HepG2 (cell line): ENCODE data around the gene ZNF584. TPM values are rescaled to one million over a fixed set of nuclear protein-coding genes. Genes with fewer than 3 reads are reported as not detected.

Experiments used
- AGO2 ChIP-seq: fragments of 200-400 bp; formaldehyde crosslinking; optimal IDR thresholded peaks from 2 replicates; pipeline ENCODE3; 2017; ENCODE audit warnings: mild to moderate bottlenecking, low read depth, low read length, moderate library complexity
- ATF2 ChIP-seq: sonication (generic); formaldehyde crosslinking; IDR thresholded peaks from 2 replicates; pipeline ENCODE4 v1.4.0; 2020; ENCODE audit warnings: missing genetic modification reagents
- CHD4 ChIP-seq: fragments of 200-600 bp; sonication (generic); IDR thresholded peaks from 2 replicates; pipeline ENCODE4 v1.7.0; 2017; ENCODE audit warnings: mild to moderate bottlenecking, low read length, borderline replicate concordance
- NFKBIZ ChIP-seq: IDR thresholded peaks from 2 replicates; pipeline ENCODE4 v1.6.1; 2018; ENCODE audit warnings: missing genetic modification reagents, missing compliant biosample characterization
- NR2F1 ChIP-seq, 2 experiments: fragments of 450-650 bp in 1 of 2; formaldehyde crosslinking in 1 of 2; IDR thresholded peaks; 2 replicates each; pipeline versions ENCODE4 v1.5.0 to v1.6.1; 2016 to 2020; ENCODE audit warnings: mild to moderate bottlenecking in 1 of 2, missing compliant biosample characterization in 1 of 2, missing genetic modification reagents in 1 of 2, moderate library complexity in 1 of 2
- RORA ChIP-seq: sonication (generic); formaldehyde crosslinking; IDR thresholded peaks from 2 replicates; pipeline ENCODE4 v1.5.0; 2020; ENCODE audit warnings: mild to moderate bottlenecking, missing genetic modification reagents, moderate library complexity
- SALL2 ChIP-seq: sonication (generic); formaldehyde crosslinking; IDR thresholded peaks from 2 replicates; pipeline ENCODE4 v1.8.1; 2023; ENCODE audit warnings: mild to moderate bottlenecking, missing genetic modification reagents, inconsistent platforms
- SAP130 ChIP-seq: IDR thresholded peaks from 2 replicates; pipeline ENCODE4 v1.6.1; 2016; ENCODE audit warnings: low read depth
- ZNF121 ChIP-seq: sonication (generic); formaldehyde crosslinking; IDR thresholded peaks from 2 replicates; pipeline ENCODE4 v1.5.0; 2020; ENCODE audit warnings: mild to moderate bottlenecking, missing genetic modification reagents
- ZNF160 ChIP-seq: sonication (generic); formaldehyde crosslinking; IDR thresholded peaks from 2 replicates; pipeline ENCODE4 v1.8.0; 2022; ENCODE audit warnings: mild to moderate bottlenecking, inconsistent platforms, missing genetic modification reagents
- ZNF674 ChIP-seq: sonication (generic); formaldehyde crosslinking; IDR thresholded peaks from 2 replicates; pipeline ENCODE4 v1.5.0; 2020; ENCODE audit warnings: low read depth, mild to moderate bottlenecking, missing genetic modification reagents
- ZNF740 ChIP-seq: sonication (generic); formaldehyde crosslinking; IDR thresholded peaks from 2 replicates; pipeline ENCODE4 v1.4.0; 2020; ENCODE audit warnings: missing genetic modification reagents
- ZSCAN29 ChIP-seq: sonication (generic); formaldehyde crosslinking; conservative IDR thresholded peaks from 2 replicates; pipeline ENCODE4 v1.4.0; 2020; ENCODE audit warnings: mild to moderate bottlenecking, missing genetic modification reagents
- ZSCAN30 ChIP-seq: sonication (generic); formaldehyde crosslinking; IDR thresholded peaks from 2 replicates; pipeline ENCODE4 v1.5.0; 2020; ENCODE audit warnings: mild to moderate bottlenecking, missing genetic modification reagents
- polyA plus RNA-seq, 8 experiments: library from polyadenylated mRNA; depleted of rRNA in 3 of 8; stranded (reverse) in 7 of 8; unstranded in 1 of 8; fragments of >200 nt; fragmentation: Illumina TruSeq in 4 of 8; extraction: Trizol in 4 of 8; gene quantifications; 2 replicates each; pipeline versions ENCODE4 v1.2.1 to v1.2.3, GENCODE V29; 2011 to 2016; ENCODE audit warnings: low read depth in 4 of 8, missing spikeins in 1 of 8, mixed read lengths in 1 of 8; ENCODE audit not compliant: insufficient read depth in 1 of 8
- total RNA-seq, 5 experiments: library from RNA; depleted of rRNA; stranded (reverse); fragments of >200 nt; fragmentation: Illumina TruSeq; extraction: Trizol; gene quantifications; 2 replicates each; pipeline ENCODE4 v1.2.3, GENCODE V29; 2016; ENCODE audit warnings: low read depth in 1 of 5
- TF ChIP-seq, protein P1 (sequence below): sonication (generic); formaldehyde crosslinking; IDR thresholded peaks from 2 replicates; pipeline ENCODE4 v1.4.0; 2020; ENCODE audit warnings: mild to moderate bottlenecking, missing genetic modification reagents
- TF ChIP-seq, protein P2 (sequence below): sonication (generic); formaldehyde crosslinking; IDR thresholded peaks from 2 replicates; pipeline ENCODE4 v1.5.0; 2020; ENCODE audit warnings: mild to moderate bottlenecking, missing genetic modification reagents, borderline replicate concordance

Gene ZNF584
- total and polyA plus RNA-seq, 2 of the 13 experiments (the other 11 are each of a cell fraction or from before 2014, with no cell fraction given): 2.4 to 7.0 TPM

GRCh38 chr19:58400916-58401839 is 7.3 kb upstream of the ZNF584 start (continued):
- TF ChIP-seq ZNF740 (no peak), NR2F1 (CRISPR knock-in tag; IDR thresholded peaks at IDR 0.05) (no peak), SALL2 (CRISPR knock-in tag) (peak; percentile 17; the same call in 1 of the 2 replicates), CHD4 (no peak), AGO2 (peak; percentile 41), ZNF121 (CRISPR knock-in tag) (no peak), ATF2 (peak; percentile 41; the same call in 1 of the 2 replicates), ZSCAN30 (CRISPR knock-in tag) (no peak), NFKBIZ (CRISPR knock-in tag) (no peak), ZNF160 (no peak), ZSCAN29 (CRISPR knock-in tag) (0 out of 2 replicates have a peak, but pooled peaks have one; percentile 46), SAP130 (CRISPR knock-in tag) (peak; percentile 90), ZNF674 (CRISPR knock-in tag) (no peak), RORA (CRISPR knock-in tag) (no peak)
- TF ChIP-seq, protein P1, sequence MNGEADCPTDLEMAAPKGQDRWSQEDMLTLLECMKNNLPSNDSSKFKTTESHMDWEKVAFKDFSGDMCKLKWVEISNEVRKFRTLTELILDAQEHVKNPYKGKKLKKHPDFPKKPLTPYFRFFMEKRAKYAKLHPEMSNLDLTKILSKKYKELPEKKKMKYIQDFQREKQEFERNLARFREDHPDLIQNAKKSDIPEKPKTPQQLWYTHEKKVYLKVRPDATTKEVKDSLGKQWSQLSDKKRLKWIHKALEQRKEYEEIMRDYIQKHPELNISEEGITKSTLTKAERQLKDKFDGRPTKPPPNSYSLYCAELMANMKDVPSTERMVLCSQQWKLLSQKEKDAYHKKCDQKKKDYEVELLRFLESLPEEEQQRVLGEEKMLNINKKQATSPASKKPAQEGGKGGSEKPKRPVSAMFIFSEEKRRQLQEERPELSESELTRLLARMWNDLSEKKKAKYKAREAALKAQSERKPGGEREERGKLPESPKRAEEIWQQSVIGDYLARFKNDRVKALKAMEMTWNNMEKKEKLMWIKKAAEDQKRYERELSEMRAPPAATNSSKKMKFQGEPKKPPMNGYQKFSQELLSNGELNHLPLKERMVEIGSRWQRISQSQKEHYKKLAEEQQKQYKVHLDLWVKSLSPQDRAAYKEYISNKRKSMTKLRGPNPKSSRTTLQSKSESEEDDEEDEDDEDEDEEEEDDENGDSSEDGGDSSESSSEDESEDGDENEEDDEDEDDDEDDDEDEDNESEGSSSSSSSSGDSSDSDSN: peak; percentile 44; the same call in 1 of the 2 replicates
- TF ChIP-seq, protein P2, sequence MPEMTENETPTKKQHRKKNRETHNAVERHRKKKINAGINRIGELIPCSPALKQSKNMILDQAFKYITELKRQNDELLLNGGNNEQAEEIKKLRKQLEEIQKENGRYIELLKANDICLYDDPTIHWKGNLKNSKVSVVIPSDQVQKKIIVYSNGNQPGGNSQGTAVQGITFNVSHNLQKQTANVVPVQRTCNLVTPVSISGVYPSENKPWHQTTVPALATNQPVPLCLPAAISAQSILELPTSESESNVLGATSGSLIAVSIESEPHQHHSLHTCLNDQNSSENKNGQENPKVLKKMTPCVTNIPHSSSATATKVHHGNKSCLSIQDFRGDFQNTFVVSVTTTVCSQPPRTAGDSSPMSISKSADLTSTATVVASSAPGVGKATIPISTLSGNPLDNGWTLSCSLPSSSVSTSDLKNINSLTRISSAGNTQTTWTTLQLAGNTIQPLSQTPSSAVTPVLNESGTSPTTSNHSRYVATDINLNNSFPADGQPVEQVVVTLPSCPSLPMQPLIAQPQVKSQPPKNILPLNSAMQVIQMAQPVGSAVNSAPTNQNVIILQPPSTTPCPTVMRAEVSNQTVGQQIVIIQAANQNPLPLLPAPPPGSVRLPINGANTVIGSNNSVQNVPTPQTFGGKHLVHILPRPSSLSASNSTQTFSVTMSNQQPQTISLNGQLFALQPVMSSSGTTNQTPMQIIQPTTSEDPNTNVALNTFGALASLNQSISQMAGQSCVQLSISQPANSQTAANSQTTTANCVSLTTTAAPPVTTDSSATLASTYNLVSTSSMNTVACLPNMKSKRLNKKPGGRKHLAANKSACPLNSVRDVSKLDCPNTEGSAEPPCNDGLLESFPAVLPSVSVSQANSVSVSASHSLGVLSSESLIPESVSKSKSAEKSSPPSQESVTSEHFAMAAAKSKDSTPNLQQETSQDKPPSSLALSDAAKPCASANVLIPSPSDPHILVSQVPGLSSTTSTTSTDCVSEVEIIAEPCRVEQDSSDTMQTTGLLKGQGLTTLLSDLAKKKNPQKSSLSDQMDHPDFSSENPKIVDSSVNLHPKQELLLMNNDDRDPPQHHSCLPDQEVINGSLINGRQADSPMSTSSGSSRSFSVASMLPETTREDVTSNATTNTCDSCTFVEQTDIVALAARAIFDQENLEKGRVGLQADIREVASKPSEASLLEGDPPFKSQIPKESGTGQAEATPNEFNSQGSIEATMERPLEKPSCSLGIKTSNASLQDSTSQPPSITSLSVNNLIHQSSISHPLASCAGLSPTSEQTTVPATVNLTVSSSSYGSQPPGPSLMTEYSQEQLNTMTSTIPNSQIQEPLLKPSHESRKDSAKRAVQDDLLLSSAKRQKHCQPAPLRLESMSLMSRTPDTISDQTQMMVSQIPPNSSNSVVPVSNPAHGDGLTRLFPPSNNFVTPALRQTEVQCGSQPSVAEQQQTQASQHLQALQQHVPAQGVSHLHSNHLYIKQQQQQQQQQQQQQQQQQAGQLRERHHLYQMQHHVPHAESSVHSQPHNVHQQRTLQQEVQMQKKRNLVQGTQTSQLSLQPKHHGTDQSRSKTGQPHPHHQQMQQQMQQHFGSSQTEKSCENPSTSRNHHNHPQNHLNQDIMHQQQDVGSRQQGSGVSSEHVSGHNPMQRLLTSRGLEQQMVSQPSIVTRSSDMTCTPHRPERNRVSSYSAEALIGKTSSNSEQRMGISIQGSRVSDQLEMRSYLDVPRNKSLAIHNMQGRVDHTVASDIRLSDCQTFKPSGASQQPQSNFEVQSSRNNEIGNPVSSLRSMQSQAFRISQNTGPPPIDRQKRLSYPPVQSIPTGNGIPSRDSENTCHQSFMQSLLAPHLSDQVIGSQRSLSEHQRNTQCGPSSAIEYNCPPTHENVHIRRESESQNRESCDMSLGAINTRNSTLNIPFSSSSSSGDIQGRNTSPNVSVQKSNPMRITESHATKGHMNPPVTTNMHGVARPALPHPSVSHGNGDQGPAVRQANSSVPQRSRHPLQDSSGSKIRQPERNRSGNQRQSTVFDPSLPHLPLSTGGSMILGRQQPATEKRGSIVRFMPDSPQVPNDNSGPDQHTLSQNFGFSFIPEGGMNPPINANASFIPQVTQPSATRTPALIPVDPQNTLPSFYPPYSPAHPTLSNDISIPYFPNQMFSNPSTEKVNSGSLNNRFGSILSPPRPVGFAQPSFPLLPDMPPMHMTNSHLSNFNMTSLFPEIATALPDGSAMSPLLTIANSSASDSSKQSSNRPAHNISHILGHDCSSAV (CRISPR knock-in tag): no peak
